ENCODE results near the gene SSC4D.
"Not testable (repeated sequence)": the region's sequence is repeated elsewhere in the genome, so short reads cannot be mapped to it uniquely, and the experiment has no call there.

The SSC4D gene

DNA sequence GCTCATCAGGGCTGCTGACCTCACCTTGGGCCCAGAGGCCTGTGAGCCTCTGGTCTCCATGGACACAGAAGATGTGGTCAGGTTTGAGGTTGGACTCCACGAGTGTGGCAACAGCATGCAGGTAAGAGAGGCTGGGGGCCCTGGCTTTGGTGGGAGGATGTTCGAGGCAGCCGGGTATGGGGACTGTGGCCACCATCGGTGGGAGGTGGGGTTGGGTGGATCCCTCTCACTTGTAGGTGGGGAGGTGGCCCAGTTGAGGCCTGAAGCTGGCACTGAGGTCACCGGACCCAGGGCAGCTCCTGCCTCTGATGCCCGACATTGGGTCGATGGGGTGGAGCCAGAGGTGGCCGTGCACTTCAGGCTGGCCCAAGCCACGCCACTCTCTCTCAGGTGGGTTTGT, 15.7 kb upstream of the SSC4D start:
- no peak overlapping the region for H3K4me3 ChIP-seq (ENCODE audit: low read depth, low read length)
- peaks cover 1% of the 10 kb centered on the region; the same call in 1 of the 2 replicates for H3K9me3 ChIP-seq
- TF ChIP-seq, protein P1, sequence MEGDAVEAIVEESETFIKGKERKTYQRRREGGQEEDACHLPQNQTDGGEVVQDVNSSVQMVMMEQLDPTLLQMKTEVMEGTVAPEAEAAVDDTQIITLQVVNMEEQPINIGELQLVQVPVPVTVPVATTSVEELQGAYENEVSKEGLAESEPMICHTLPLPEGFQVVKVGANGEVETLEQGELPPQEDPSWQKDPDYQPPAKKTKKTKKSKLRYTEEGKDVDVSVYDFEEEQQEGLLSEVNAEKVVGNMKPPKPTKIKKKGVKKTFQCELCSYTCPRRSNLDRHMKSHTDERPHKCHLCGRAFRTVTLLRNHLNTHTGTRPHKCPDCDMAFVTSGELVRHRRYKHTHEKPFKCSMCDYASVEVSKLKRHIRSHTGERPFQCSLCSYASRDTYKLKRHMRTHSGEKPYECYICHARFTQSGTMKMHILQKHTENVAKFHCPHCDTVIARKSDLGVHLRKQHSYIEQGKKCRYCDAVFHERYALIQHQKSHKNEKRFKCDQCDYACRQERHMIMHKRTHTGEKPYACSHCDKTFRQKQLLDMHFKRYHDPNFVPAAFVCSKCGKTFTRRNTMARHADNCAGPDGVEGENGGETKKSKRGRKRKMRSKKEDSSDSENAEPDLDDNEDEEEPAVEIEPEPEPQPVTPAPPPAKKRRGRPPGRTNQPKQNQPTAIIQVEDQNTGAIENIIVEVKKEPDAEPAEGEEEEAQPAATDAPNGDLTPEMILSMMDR (IDR thresholded peaks at IDR 0.05; ENCODE audit: low read depth, low read length): no peak
- H3K36me3 ChIP-seq: no peaks in the 10 kb centered on the region
- H3K27me3 ChIP-seq: peaks cover 3% of the 10 kb centered on the region; the same call in 1 of the 2 replicates
- DNase-seq: no peak
- no peaks in the 10 kb centered on the region for H3K4me1 ChIP-seq

DNA sequence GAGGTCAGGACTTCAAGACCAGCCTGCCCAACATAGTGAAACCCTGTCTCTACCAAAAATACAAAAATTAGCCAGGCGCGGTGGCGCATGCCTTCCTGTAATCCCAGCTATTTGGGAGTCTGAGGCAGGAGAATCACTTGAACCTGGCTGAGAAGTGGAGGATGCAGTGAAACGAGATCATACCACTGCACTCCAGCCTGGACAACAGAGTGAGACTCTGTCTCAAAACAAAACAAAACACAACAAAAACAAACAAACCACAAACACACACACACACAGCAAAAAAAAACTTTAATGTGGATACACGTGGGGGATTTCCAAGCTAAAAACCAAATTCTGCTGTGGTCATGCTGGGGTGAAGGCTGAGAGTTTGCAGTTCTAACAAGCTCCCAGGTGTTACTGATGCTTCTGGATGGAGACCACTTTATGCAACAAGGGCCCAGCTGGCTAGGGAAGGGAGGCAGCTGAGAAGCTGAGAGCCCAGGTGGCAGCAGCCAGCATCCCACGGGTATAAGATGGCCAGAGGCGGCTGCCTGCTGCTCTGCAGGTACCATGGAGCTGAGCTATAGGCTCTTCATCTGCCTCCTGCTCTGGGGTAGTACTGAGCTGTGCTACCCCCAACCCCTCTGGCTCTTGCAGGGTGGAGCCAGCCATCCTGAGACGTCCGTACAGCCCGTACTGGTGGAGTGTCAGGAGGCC, 15.1 kb upstream of the SSC4D start, which contains the start of gene ZP3:
Gene ZP3, plus strand, starts transcription at position 538 of the 699 bp plus-strand sequence. Its CDS starts 15 bp downstream, at position 553.
- DNase-seq: no peak
- TF ChIP-seq, protein P1 (IDR thresholded peaks at IDR 0.05; ENCODE audit: low read depth, low read length): no peak
- H3K4me1 ChIP-seq: no peaks in the 10 kb centered on the region
- H3K36me3 ChIP-seq: no peaks in the 10 kb centered on the region
- peaks cover 3% of the 10 kb centered on the region; the same call in 1 of the 2 replicates for H3K27me3 ChIP-seq
- H3K4me3 ChIP-seq (ENCODE audit: low read depth, low read length): no peak within 1 kb of the TSS
- peaks cover 2% of the 10 kb centered on the region; the same call in 1 of the 2 replicates for H3K9me3 ChIP-seq

DNA sequence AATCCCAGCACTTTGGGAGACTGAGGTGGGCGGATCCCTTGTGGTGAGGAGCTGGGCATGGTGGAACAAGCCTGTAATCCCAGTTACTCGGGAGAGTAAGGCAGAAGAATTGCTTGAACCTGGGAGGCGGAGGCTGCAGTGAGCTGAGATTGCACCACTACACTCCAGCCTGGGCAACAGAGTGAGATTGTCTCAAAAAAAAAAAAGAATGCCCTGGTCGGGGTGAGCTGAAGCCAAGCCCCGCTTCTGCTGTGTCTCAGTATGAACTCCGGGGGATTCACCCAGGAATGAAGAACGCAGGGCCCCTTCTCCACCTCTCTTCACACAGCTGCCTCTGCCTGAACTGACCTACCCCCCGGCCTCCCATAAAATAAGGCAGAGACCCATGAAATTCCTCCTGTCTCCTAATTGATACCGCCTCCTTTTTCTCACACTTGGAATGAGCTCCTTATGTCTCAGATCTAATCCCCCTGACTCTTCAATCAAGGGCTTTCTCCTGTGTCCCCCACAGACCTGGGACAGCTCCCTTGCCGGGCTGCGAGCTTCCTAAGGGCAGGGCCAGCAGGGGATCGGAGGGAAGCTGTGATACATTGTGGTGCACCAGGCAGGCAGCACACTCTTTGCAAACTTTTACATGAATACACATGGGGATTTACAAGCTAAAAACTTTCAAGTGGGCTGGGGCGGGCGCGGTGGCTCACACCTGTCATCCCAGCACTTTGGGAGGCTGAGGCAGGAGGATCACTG, 14.3 kb upstream of the SSC4D start:
- TF ChIP-seq, protein P1 (IDR thresholded peaks at IDR 0.05; ENCODE audit: low read depth, low read length): no peak
- no peak for DNase-seq
- no peak overlapping the region for H3K4me3 ChIP-seq (ENCODE audit: low read depth, low read length)

DNA sequence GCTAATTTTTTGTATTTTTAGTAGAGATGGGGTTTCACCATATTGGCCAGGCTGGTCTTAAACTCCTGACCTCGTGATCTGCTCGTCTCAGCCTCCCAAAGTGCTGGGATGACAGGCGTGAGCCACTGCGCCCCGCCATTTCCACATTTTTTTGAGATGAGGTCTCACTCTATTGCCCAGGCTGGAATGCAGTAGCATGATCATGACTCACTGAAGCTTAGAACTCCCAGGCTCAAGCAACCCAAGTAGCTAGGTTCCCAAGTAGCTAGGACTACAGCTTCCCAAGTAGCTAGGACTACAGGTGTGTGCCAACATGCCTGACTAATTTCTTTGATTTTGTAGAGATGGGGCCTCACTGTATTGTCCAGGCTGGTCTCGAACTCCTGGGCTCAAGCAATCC, 11.6 kb upstream of the SSC4D start:
- DNase-seq; H3K36me3 ChIP-seq; H3K9me3 ChIP-seq; H3K27me3 ChIP-seq; H3K4me3 ChIP-seq (ENCODE audit: low read depth, low read length); H3K4me1 ChIP-seq: not testable (repeated sequence)

More for the DNA sequence above, 14.3 kb upstream of the SSC4D start:
- H3K36me3 ChIP-seq: no peaks in the 10 kb centered on the region
- H3K4me1 ChIP-seq: no peaks in the 10 kb centered on the region
- peaks cover 2% of the 10 kb centered on the region; the same call in 1 of the 2 replicates for H3K9me3 ChIP-seq
- H3K27me3 ChIP-seq: peaks cover 3% of the 10 kb centered on the region; the same call in 1 of the 2 replicates

DNA sequence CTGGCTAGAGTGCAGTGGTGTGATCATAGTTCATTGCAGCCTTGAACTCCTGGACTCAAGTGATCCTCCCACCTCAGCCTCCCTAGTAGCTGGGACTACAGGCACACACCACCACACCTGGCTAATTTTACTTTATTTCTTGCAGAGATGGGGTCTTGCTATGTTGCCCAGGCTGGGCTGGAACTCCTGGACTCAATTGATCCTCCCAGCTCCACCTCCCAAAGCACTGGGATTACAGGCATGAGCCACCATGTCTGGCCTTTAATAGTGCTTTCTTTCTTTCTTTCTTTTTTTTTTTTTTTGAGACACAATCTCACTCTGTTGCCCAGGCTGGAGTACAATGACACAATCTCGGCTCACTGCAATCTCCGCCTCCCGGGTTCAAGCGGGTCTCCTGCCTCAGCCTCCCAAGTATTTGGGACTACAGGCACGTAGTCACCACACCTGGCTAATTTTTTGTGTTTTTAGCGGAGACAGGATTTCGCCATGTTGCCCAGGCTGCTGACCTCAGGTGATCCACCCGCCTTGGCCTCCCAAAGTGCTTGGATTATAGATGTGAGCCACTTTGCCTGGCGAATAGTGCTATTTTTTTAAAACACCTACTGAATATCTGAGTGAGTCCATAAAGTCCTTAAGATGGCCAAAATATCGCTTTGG, 8.3 kb upstream of the SSC4D start:
- not testable (repeated sequence) for H3K36me3 ChIP-seq; H3K27me3 ChIP-seq; DNase-seq; H3K9me3 ChIP-seq; H3K4me3 ChIP-seq (ENCODE audit: low read depth, low read length); H3K4me1 ChIP-seq

DNA sequence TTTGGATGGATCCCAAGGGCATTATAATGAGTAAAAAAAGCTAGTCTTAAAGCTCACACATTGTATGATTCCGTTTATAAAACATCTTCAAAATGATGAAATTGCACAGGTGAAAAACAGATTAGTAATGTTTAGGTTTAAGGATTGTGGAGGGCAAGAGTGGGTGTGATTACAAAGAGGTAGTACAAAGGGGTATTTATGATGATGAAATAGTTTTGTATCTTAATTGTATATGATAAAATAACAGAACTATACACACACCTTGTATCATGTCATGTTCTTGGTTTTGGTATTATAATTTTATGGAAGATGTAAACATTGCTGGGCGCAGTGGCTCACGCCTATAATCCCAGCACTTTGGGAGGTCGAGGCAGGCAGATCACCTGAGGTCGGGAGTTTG, 2.8 kb upstream of the SSC4D start:
- Histone ChIP-seq H3K27me3 (no peaks in the 10 kb centered on the region; the same call in 1 of the 2 replicates), H3K4me3 (ENCODE audit: low read depth, low read length) (no peak overlapping the region), H3K36me3 (no peaks in the 10 kb centered on the region), H3K9me3 (no peaks in the 10 kb centered on the region), H3K4me1 (no peaks in the 10 kb centered on the region)
- TF ChIP-seq, protein P1 (IDR thresholded peaks at IDR 0.05; ENCODE audit: low read depth, low read length): no peak
- DNase-seq: no peak

Data from BE2C (cell line).